ENCODE data around the gene SLC9A3. TPM values are rescaled to one million over a fixed set of nuclear protein-coding genes. Genes with fewer than 3 reads are reported as not detected.
"Not testable (repeated sequence)": the region's sequence is repeated elsewhere in the genome, so short reads cannot be mapped to it uniquely, and the experiment has no call there.

The SLC9A3 gene
- total and polyA plus RNA-seq, 2 experiments from 2014 or later: 1.2 to 1.7 TPM

- H3K4me1 ChIP-seq (ENCODE audit: insufficient read depth): no peaks in the 10 kb centered on the region
- H3K4me3 ChIP-seq: no peak overlapping the region
- H3K9me3 ChIP-seq (ENCODE audit: low read depth): no peaks in the 10 kb centered on the region
- H3F3A ChIP-seq (ENCODE audit: insufficient read depth): no peaks in the 10 kb centered on the region
- WGBS, 2 experiments (ENCODE audit: low coverage in 1 of 2, low lambda C conversion rate in 2 of 2, missing lambda C conversion rate in 2 of 2): 63 to 68% methylated on average over 18 to 22 of the region's 22 CpGs
- peaks cover 17% of the 10 kb centered on the region for H3K27me3 ChIP-seq (replicated peaks; ENCODE audit: insufficient read depth)
- no peak for DNase-seq
- no peak overlapping the region for H2AFZ ChIP-seq
- H3K9ac ChIP-seq: no peak overlapping the region
- no peaks in the 10 kb centered on the region for H3K9me2 ChIP-seq (ENCODE audit: insufficient read depth)
- no peaks in the 10 kb centered on the region for H3K36me3 ChIP-seq (ENCODE audit: low read depth)
- no peaks in the 10 kb centered on the region for H4K20me1 ChIP-seq (ENCODE audit: insufficient read depth)
- no peak overlapping the region for H3K4me2 ChIP-seq (ENCODE audit: unreplicated experiment)
- no peaks in the 10 kb centered on the region for H3K79me2 ChIP-seq (ENCODE audit: insufficient read depth)
- TF ChIP-seq EZH2phosphoT487 (IDR thresholded peaks at IDR 0.05; ENCODE audit: insufficient read depth, low read depth) (no peak), EZH2 (IDR thresholded peaks at IDR 0.05; ENCODE audit: insufficient read depth, poor library complexity, severe bottlenecking) (no peak)
- in situ Hi-C loops (cut with MboI): no loop called here
- no peak overlapping the region for H3K27ac ChIP-seq
These were observed 14.6 kb downstream of the SLC9A3 start for GRCh38 chr5:509611-510185.

GRCh38 chr5:507986-508575 lies 16.2 kb downstream of the SLC9A3 start:
- H3K9me2 ChIP-seq (ENCODE audit: insufficient read depth); H3K4me3 ChIP-seq; H3K9ac ChIP-seq; H4K20me1 ChIP-seq (ENCODE audit: insufficient read depth); H3K79me2 ChIP-seq (ENCODE audit: insufficient read depth); H3K36me3 ChIP-seq (ENCODE audit: low read depth); H3F3A ChIP-seq (ENCODE audit: insufficient read depth); H2AFZ ChIP-seq; H3K9me3 ChIP-seq (ENCODE audit: low read depth); DNase-seq; H3K4me1 ChIP-seq (ENCODE audit: insufficient read depth); in situ Hi-C loops (cut with MboI); H3K27ac ChIP-seq; H3K4me2 ChIP-seq (ENCODE audit: unreplicated experiment): not testable (repeated sequence)
- WGBS, 2 experiments (ENCODE audit: low coverage in 1 of 2, low lambda C conversion rate in 2 of 2, missing lambda C conversion rate in 2 of 2): 92 to 97% methylated on average over 25 to 42 of the region's 42 CpGs
- H3K27me3 ChIP-seq (replicated peaks; ENCODE audit: insufficient read depth): peaks cover 12% of the 10 kb centered on the region; the same call in 1 of the 2 replicates

DNA sequence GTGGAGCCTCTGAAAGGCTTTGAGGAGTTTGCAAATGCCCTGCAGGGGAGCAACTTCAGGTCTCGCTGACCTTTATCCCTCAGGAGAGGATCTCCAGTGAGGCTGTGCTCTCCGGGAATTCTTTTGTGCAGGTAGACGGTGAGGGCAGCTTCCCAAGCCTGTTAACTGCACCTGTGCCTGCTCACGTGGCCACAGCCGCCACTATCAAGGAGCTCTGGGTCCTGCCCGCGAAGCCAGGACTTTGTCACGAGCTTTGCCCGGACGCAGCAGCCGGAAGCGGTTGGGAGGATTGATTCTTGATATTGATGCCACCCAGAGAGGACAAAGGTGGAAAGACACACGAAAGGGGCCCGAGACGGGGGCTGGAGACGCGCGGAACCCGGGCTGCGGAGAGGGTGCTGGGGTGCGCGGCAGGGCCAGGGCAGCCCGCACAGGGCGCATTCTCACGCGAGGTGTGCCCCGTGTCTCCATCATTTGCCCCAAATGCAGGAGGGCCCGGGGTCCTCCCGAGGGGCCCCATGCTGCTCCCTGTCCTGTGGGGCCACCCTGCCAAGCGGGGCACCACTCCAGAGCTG lies 18.2 kb downstream of the SLC9A3 start:
- Histone ChIP-seq H3K79me2 (ENCODE audit: insufficient read depth) (no peaks in the 10 kb centered on the region), H3K4me3 (no peak overlapping the region), H3K36me3 (ENCODE audit: low read depth) (no peaks in the 10 kb centered on the region), H3K9me3 (ENCODE audit: low read depth) (no peaks in the 10 kb centered on the region), H3K27me3 (replicated peaks; ENCODE audit: insufficient read depth) (peaks cover 28% of the 10 kb centered on the region), H3K4me1 (ENCODE audit: insufficient read depth) (no peaks in the 10 kb centered on the region), H2AFZ (no peak overlapping the region), H3K9me2 (ENCODE audit: insufficient read depth) (no peaks in the 10 kb centered on the region), H3F3A (ENCODE audit: insufficient read depth) (no peaks in the 10 kb centered on the region), H3K9ac (no peak overlapping the region), H3K4me2 (ENCODE audit: unreplicated experiment) (no peak overlapping the region), H4K20me1 (ENCODE audit: insufficient read depth) (no peaks in the 10 kb centered on the region), H3K27ac (no peak overlapping the region)
- in situ Hi-C loops (cut with MboI): no loop called here
- WGBS, 2 experiments (ENCODE audit: low coverage in 1 of 2, low lambda C conversion rate in 2 of 2, missing lambda C conversion rate in 2 of 2): 64 to 65% methylated on average over 24 to 30 of the region's 30 CpGs
- TF ChIP-seq EZH2 (IDR thresholded peaks at IDR 0.05; ENCODE audit: insufficient read depth, poor library complexity, severe bottlenecking) (no peak), EZH2phosphoT487 (IDR thresholded peaks at IDR 0.05; ENCODE audit: insufficient read depth, low read depth) (no peak)
- DNase-seq: no peak

DNA sequence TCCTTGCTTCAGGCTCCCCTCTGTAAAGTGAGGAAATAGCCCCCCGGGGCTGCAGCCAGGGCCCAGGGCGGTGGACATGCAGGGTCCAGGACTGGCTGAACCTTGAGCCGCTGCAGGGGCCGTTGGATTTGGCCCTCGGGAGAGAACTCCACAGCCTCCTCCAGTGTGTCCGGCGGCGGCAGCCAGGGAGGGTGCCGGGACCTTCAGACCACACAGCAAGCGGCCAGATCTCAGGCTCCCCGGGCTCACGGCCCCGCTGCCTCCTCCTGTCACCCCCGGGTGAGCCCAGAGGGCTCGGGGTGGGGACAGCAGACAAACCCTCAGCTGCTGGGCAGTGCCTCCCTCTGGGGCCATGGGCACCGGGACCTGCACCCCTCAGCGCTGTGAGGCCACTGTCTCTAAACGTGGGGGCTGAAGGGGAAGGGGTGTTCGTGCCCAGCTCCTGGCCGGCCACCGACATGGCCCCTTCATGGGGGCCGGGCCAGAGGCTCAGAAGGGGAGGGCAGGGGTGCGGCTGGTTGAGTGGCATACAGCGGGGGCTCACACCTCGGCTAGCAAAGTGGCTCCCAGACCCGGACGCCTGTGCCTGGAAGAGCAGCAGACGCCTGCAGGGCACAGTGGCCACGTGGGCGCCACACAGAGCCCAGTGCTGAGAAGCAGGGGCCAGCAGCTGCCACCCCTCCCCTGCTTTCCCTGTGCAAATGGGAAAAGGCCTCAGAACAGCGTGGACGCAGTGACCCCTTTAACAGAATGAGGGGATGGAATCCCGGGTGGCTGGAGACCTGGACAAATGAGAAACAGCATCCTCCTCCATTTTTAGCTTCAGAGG lies 19.7 kb downstream of the SLC9A3 start:
- WGBS, 2 experiments (ENCODE audit: low coverage in 1 of 2, low lambda C conversion rate in 2 of 2, missing lambda C conversion rate in 2 of 2): 49 to 50% methylated on average over 27 to 33 of the region's 33 CpGs

More for the DNA sequence above, 19.7 kb downstream of the SLC9A3 start:
- Histone ChIP-seq H3K4me1 (ENCODE audit: insufficient read depth) (no peaks in the 10 kb centered on the region), H3K4me3 (no peak overlapping the region), H4K20me1 (ENCODE audit: insufficient read depth) (no peaks in the 10 kb centered on the region), H3K79me2 (ENCODE audit: insufficient read depth) (no peaks in the 10 kb centered on the region), H3K4me2 (ENCODE audit: unreplicated experiment) (no peak overlapping the region), H2AFZ (no peak overlapping the region), H3K27me3 (replicated peaks; ENCODE audit: insufficient read depth) (peaks cover 31% of the 10 kb centered on the region), H3K9me2 (ENCODE audit: insufficient read depth) (no peaks in the 10 kb centered on the region), H3F3A (ENCODE audit: insufficient read depth) (no peaks in the 10 kb centered on the region), H3K27ac (no peak overlapping the region), H3K36me3 (ENCODE audit: low read depth) (no peaks in the 10 kb centered on the region), H3K9me3 (ENCODE audit: low read depth) (no peaks in the 10 kb centered on the region), H3K9ac (no peak overlapping the region)
- DNase-seq: no peak
- TF ChIP-seq EZH2 (IDR thresholded peaks at IDR 0.05; ENCODE audit: insufficient read depth, poor library complexity, severe bottlenecking): no peak
- in situ Hi-C loops (cut with MboI): no loop called here

Data from GM23248 (cell line).